K562 (cell line): ENCODE measurements around the gene MYO1D. TPM values are rescaled to one million over a fixed set of nuclear protein-coding genes. Genes with fewer than 3 reads are reported as not detected.

Experiments used
- ATAC-seq: fragments of 200-7000 bp; cut with Tn5 transposase; 3 replicates; pipeline ENCODE4 v1.9.1; 2020; ENCODE audit warnings: moderate library complexity
- BruUV-seq: library from RNA; stranded (reverse); fragments of 400-500 nt; replicated peaks from 2 replicates; lab custom pipeline; 2021; lab: Mats Ljungman, UMichigan
- CTCF ChIA-PET: fragments of 300-600 bp; formaldehyde crosslinking; extraction: SDS; loops from one replicate; lab custom pipeline; 2021; ENCODE audit warnings: low intra/inter-chr PET ratio; lab: Yijun Ruan, JAX
- POLR2A ChIA-PET: fragments of 300-600, 350-650 bp; sonication (Branson Sonifier 250); formaldehyde crosslinking; extraction: SDS; loops from one replicate; lab custom pipeline; 2021; ENCODE audit warnings: antibody characterized with exemption, inconsistent platforms; lab: Yijun Ruan, JAX
- DNase-seq, 4 experiments: peaks; one replicate each; pipeline versions ENCODE4 v3.0.0 to v3.0.0-alpha.2; 2011 to 2018; ENCODE audit warnings: low spot score in 3 of 4, mixed read lengths in 3 of 4; ENCODE audit errors: extremely low read depth in 1 of 4
- FAIRE-seq: peaks from 2 replicates; lab custom pipeline; 2011; peaks lifted over from hg19 to GRCh38; lab: Jason Lieb, UNC
- H2AFZ ChIP-seq: 2 replicates; pipeline ENCODE4 v1.6.0; 2011; ENCODE audit warnings: low read depth, low read length, control low read depth, inconsistent platforms
- H3K27ac ChIP-seq: fragments of 200-600 bp; 3 replicates; pipeline ENCODE4 v1.8.0; 2011; ENCODE audit warnings: low read depth, mild to moderate bottlenecking, control low read depth, inconsistent platforms, low read length, moderate library complexity, mixed read lengths; ENCODE audit errors: extremely low read depth
- H3K27me3 ChIP-seq, 2 experiments: fragments of 300-600 bp in 1 of 2; 2 replicates in 1 of 2; 3 replicates in 1 of 2; pipeline versions ENCODE4 v1.6.0 to v1.8.0; 2011; ENCODE audit warnings: inconsistent platforms in 2 of 2, low read length in 2 of 2, mild to moderate bottlenecking in 1 of 2, mixed read lengths in 1 of 2, moderate library complexity in 1 of 2; ENCODE audit not compliant: control insufficient read depth in 2 of 2, insufficient read depth in 2 of 2
- H3K36me3 ChIP-seq: fragments of 300-600 bp; 3 replicates; pipeline ENCODE4 v1.8.0; 2011; ENCODE audit warnings: mild to moderate bottlenecking, low read length, inconsistent platforms; ENCODE audit not compliant: control insufficient read depth, insufficient read depth
- H3K4me1 ChIP-seq, 2 experiments: fragments of 200-600 bp in 1 of 2; replicated peaks in 1 of 2; 2 replicates in 1 of 2; 3 replicates in 1 of 2; pipeline versions ENCODE4 v1.5.1 to v1.8.0; 2011; ENCODE audit warnings: inconsistent platforms in 2 of 2, low read length in 2 of 2, mild to moderate bottlenecking in 1 of 2, mixed read lengths in 1 of 2, moderate library complexity in 1 of 2; ENCODE audit not compliant: control insufficient read depth in 2 of 2, insufficient read depth in 2 of 2
- H3K4me2 ChIP-seq: 2 replicates; pipeline ENCODE4 v1.6.1; 2011; ENCODE audit warnings: low read length, control low read depth, inconsistent platforms, mixed read lengths; ENCODE audit not compliant: insufficient read depth
- H3K4me3 ChIP-seq: fragments of 200-600 bp; sonication (generic), shearing (Covaris generic); 2 replicates; pipeline ENCODE4 v1.5.1; 2016; ENCODE audit warnings: control low read depth, inconsistent platforms
- H3K79me2 ChIP-seq: fragments of 200-600 bp; 3 replicates; pipeline ENCODE4 v1.8.0; 2011; ENCODE audit warnings: low read length, inconsistent platforms; ENCODE audit not compliant: control insufficient read depth, insufficient read depth
- H3K9ac ChIP-seq, 2 experiments: 2 replicates each; pipeline versions ENCODE4 v1.6.0 to v1.6.1; 2011; ENCODE audit warnings: low read depth in 2 of 2, low read length in 2 of 2, control low read depth in 1 of 2, inconsistent platforms in 1 of 2, mild to moderate bottlenecking in 1 of 2, mixed read lengths in 1 of 2; ENCODE audit not compliant: insufficient read depth in 1 of 2
- H3K9me1 ChIP-seq: one replicate; pipeline ENCODE4 v1.6.0; 2011; ENCODE audit warnings: inconsistent platforms, mild to moderate bottlenecking, low read length, moderate library complexity; ENCODE audit not compliant: control insufficient read depth, insufficient read depth
- H3K9me3 ChIP-seq: replicated peaks from 2 replicates; pipeline ENCODE4 v1.5.1; 2011; ENCODE audit warnings: low read depth, low read length, inconsistent platforms; ENCODE audit not compliant: control insufficient read depth, insufficient read depth
- H4K20me1 ChIP-seq: replicated peaks from 2 replicates; pipeline ENCODE4 v1.6.1; 2011; ENCODE audit warnings: low read length, inconsistent platforms, mixed read lengths; ENCODE audit not compliant: control insufficient read depth, insufficient read depth
- FIP1L1 ChIP-seq: fragments of 200-400 bp; formaldehyde crosslinking; IDR thresholded peaks from 2 replicates; pipeline ENCODE4 v1.6.1; 2018; ENCODE audit warnings: mild to moderate bottlenecking, low read depth, low read length; ENCODE audit not compliant: poor library complexity, severe bottlenecking
- MBD2 ChIP-seq: sonication (generic); IDR thresholded peaks from 2 replicates; pipeline ENCODE4 v1.6.1; 2016; ENCODE audit warnings: low read depth, borderline replicate concordance
- POLR2B ChIP-seq: fragments of 450-650 bp; IDR thresholded peaks from 2 replicates; pipeline ENCODE4 v1.6.1; 2018; ENCODE audit warnings: low read depth; ENCODE audit not compliant: partially characterized antibody
- POLR2G ChIP-seq: fragments of 200-400 bp; formaldehyde crosslinking; IDR thresholded peaks from 2 replicates; pipeline ENCODE4 v1.6.1; 2017; ENCODE audit warnings: low read depth, mild to moderate bottlenecking, antibody characterized with exemption, low read length, moderate library complexity
- PREB ChIP-seq: sonication (generic); formaldehyde crosslinking; IDR thresholded peaks from 2 replicates; pipeline ENCODE4 v1.8.1; 2023; ENCODE audit warnings: mild to moderate bottlenecking, missing genetic modification reagents
- REST ChIP-seq, 2 experiments: fragments of 450-650 bp; formaldehyde crosslinking in 1 of 2; IDR thresholded peaks; 2 replicates each; pipeline versions ENCODE4 v1.4.0 to v1.6.1; 2014 to 2020; ENCODE audit warnings: mild to moderate bottlenecking in 2 of 2, borderline replicate concordance in 1 of 2, low read depth in 1 of 2
- SAP30 ChIP-seq: fragments of 200-600 bp; sonication (generic); IDR thresholded peaks from 2 replicates; pipeline ENCODE4 v1.6.1; 2012; ENCODE audit warnings: borderline replicate concordance, low read depth, mild to moderate bottlenecking, moderate library complexity, low read length, control low read depth, inconsistent platforms; ENCODE audit not compliant: insufficient read depth, poor library complexity, severe bottlenecking
- SMAD1 ChIP-seq: fragments of 150-350 bp; IDR thresholded peaks from 2 replicates; pipeline ENCODE4 v1.6.1; 2014; ENCODE audit warnings: low read length, low read depth; ENCODE audit not compliant: partially characterized antibody
- SMC3 ChIP-seq: conservative IDR thresholded peaks from 2 replicates; pipeline ENCODE4 v1.6.1; 2011; ENCODE audit warnings: low read depth, low read length, improper control_type of control experiment; ENCODE audit not compliant: insufficient read depth
- SUPT5H ChIP-seq: fragments of 450-650 bp; IDR thresholded peaks from 2 replicates; pipeline ENCODE4 v1.6.1; 2016
- WGBS: fragments of 100-300 bp; shearing (Covaris generic); methylation state at CpG from one replicate; pipeline ENCODE4 v1.1.6; 2016; ENCODE audit warnings: low coverage, mixed read lengths; ENCODE audit not compliant: insufficient coverage; ENCODE audit errors: missing lambda C conversion rate; 5-methylcytosine and 5-hydroxymethylcytosine counted together
- in situ Hi-C: fragments of 300-500 bp; cut with MboI; formaldehyde crosslinking; loops from 4 replicates; pipeline ENCODE4 v1.15.0; 2018; ENCODE audit warnings: inconsistent platforms, mixed read lengths
- intact Hi-C: fragments of 100-400 bp; cut with micrococcal nuclease; formaldehyde crosslinking; loops from 2 replicates; pipeline ENCODE4 v1.14.2; 2022
- polyA plus RNA-seq, 8 experiments: library from polyadenylated mRNA; depleted of rRNA in 4 of 8; stranded (reverse) in 5 of 8; unstranded in 3 of 8; fragments of >200 nt; fragmentation: Nextera tagmentation in 2 of 8; fragmentation: Illumina TruSeq in 1 of 8; extraction: Ambion mirVana in 2 of 8; extraction: Trizol in 1 of 8; gene quantifications; 2 replicates each; pipeline versions ENCODE4 v1.2.1 to v1.2.3, GENCODE V29; 2011 to 2014; ENCODE audit warnings: inconsistent platforms in 1 of 8, missing spikeins in 1 of 8
- total RNA-seq, 7 experiments: library from RNA; depleted of rRNA in 6 of 7; stranded (reverse); fragments of >200 nt in 6 of 7; fragmentation: Illumina TruSeq in 2 of 7; extraction: Trizol in 2 of 7; gene quantifications; 2 replicates each; pipeline versions ENCODE4 v1.2.1 to v1.2.3, GENCODE V29; 2011 to 2021; ENCODE audit warnings: low replicate concordance in 1 of 7

MYO1D gene
- total and polyA plus RNA-seq, 9 of the 15 experiments (the other 6 are each of a cell fraction or from before 2014, with no cell fraction given): 2.1 to 71.2 (median 45.4) TPM

- Histone ChIP-seq H3K4me1 (peaks cover 9 to 31% of the 10 kb centered on the region in 2 experiments; a peak in 4 of 5 replicates), H3K36me3 (peaks cover 57% of the 10 kb centered on the region), H3K4me3 (no peak overlapping the region), H3K27ac (no peak overlapping the region), H2AFZ (no peak overlapping the region), H3K9me1 (no peaks in the 10 kb centered on the region), H3K9ac (peak overlapping the region in 1 of 2 experiments; percentile 61; a peak in 2 of 4 replicates), H4K20me1 (peaks cover 8% of the 10 kb centered on the region; the same call in 1 of the 2 replicates), H3K27me3 (no peaks in the 10 kb centered on the region), H3K79me2 (peaks cover 11% of the 10 kb centered on the region; the same call in 2 of the 3 replicates), H3K4me2 (no peak overlapping the region), H3K9me3 (no peaks in the 10 kb centered on the region)
- peak in 3 of 4 experiments; percentile 23 to 71 (median 66) for DNase-seq
- intact Hi-C loops (loop anchor here (1.0 to 10.0 kb wide), 2 partner anchors 171 to 272 kb away; no protein-coding TSS in a partner anchor), in situ Hi-C loops (no loop called here)
- FAIRE-seq: peak; percentile 92
- no TSS peak for BruUV-seq
- WGBS: 29% methylated on average over 7 of the region's 7 CpGs
- POLR2A ChIA-PET: interaction anchor here (0.8 to 3.5 kb wide), 4 partner anchors 10 to 288 kb away, joined by 3 to 15 read pairs (median 6); no protein-coding TSS in a partner anchor
- CTCF ChIA-PET: interaction anchor here (0.9 to 1.8 kb wide), 2 partner anchors 272 to 514 kb away, joined by 3 to 9 read pairs; no protein-coding TSS in a partner anchor
- peak; percentile 78 for ATAC-seq
- TF ChIP-seq MBD2: peak; percentile 14; the same call in 1 of the 2 replicates
- no peak for TF ChIP-seq SAP30
- TF ChIP-seq SMC3: peak; percentile 27; the same call in 1 of the 2 replicates
- TF ChIP-seq PREB (CRISPR knock-in tag): 0 out of 2 replicates have a peak, but pooled peaks have one; percentile 22
- TF ChIP-seq POLR2G: 0 out of 2 replicates have a peak, but pooled peaks have one; percentile 26
- peak; percentile 39; the same call in 1 of the 2 replicates for TF ChIP-seq REST (IDR thresholded peaks at IDR 0.05; ENCODE audit: borderline replicate concordance)
- no peak for TF ChIP-seq REST (CRISPR knock-in tag; IDR thresholded peaks at IDR 0.05; ENCODE audit: low read depth)
- no peak for TF ChIP-seq FIP1L1
- TF ChIP-seq SUPT5H: peak; percentile 54; the same call in 1 of the 2 replicates
- TF ChIP-seq SMAD1: peak; percentile 94
- TF ChIP-seq POLR2B: peak; percentile 46
These were observed 393.4 kb downstream of the MYO1D start for GRCh38 chr17:32483451-32484019.
